ENCODE data around the gene PARD3B. TPM values are rescaled to one million over a fixed set of nuclear protein-coding genes. Genes with fewer than 3 reads are reported as not detected.

Gene PARD3B
- total and polyA plus RNA-seq, 2 of the 8 experiments (the other 6 are each of a cell fraction or from before 2014, with no cell fraction given) = 1.2 to 5.7 TPM

GRCh38 chr2:204779771-204780170, 234.5 kb downstream of the PARD3B start:
- Histone ChIP-seq H3K23ac (ENCODE audit: insufficient read length) (no peak overlapping the region), H2BK20ac (ENCODE audit: low read length) (no peak overlapping the region), H3K27me3 (replicated peaks in 1 of 4; ENCODE audit: control insufficient read depth in 3 of 4, extremely low read depth in 1 of 4, insufficient read depth in 3 of 4, low read length in 3 of 4) (no peaks in the 10 kb centered on the region), H3K4ac (replicated peaks; ENCODE audit: insufficient read length, low read depth, low read length) (no peak overlapping the region), H2BK15ac (ENCODE audit: low read length) (no peak overlapping the region), H4K20me1 (replicated peaks in 1 of 2; ENCODE audit: control insufficient read depth in 1 of 2, insufficient read depth in 2 of 2, low read length in 2 of 2) (no peaks in the 10 kb centered on the region), H3K18ac (ENCODE audit: extremely low read depth, low read length) (no peak overlapping the region), H3K36me3 (ENCODE audit: control insufficient read depth in 2 of 4, insufficient read depth in 4 of 4, low read length in 3 of 4) (no peaks in the 10 kb centered on the region; a peak in 1 of 8 replicates), H4K8ac (ENCODE audit: extremely low read depth, insufficient read depth, low read length) (no peak overlapping the region), H2BK5ac (ENCODE audit: low read depth, low read length) (no peak overlapping the region), H2AK5ac (ENCODE audit: low read depth, low read length) (no peak overlapping the region), H3K79me2 (ENCODE audit: control insufficient read depth in 1 of 2, insufficient read depth in 2 of 2, low read length in 2 of 2) (no peaks in the 10 kb centered on the region), H4K5ac (ENCODE audit: insufficient read length, low read depth, low read length) (no peak overlapping the region), H2AFZ (ENCODE audit: low read length) (no peak overlapping the region), H3K4me2 (ENCODE audit: insufficient read depth in 1 of 2, low read depth in 2 of 2, low read length in 2 of 2) (no peak overlapping the region), H3K9ac (replicated peaks in 1 of 4; ENCODE audit: extremely low read depth in 1 of 4, low read depth in 3 of 4, low read length in 3 of 4) (no peak overlapping the region), H3K23me2 (ENCODE audit: low read depth, low read length) (0 out of 2 replicates have a peak, but pooled peaks cover 2% of the 10 kb centered on the region), H3K4me3 (ENCODE audit: extremely low read depth in 1 of 4, insufficient read depth in 2 of 4, low read depth in 3 of 4, low read length in 4 of 4) (no peak overlapping the region), H2BK12ac (ENCODE audit: low read depth, low read length) (no peak overlapping the region), H3K56ac (replicated peaks; ENCODE audit: insufficient read length, low read depth, low read length) (no peak overlapping the region), H3K14ac (ENCODE audit: insufficient read length) (no peak overlapping the region), H3K4me1 (replicated peaks in 1 of 4; ENCODE audit: control insufficient read depth in 3 of 4, insufficient read depth in 4 of 4, low read length in 3 of 4) (no peaks in the 10 kb centered on the region), H2BK120ac (replicated peaks; ENCODE audit: low read depth, low read length) (no peak overlapping the region), H3K79me1 (ENCODE audit: low read depth, low read length) (no peaks in the 10 kb centered on the region), H3K27ac (ENCODE audit: low read depth, low read length) (no peak overlapping the region), H3K9me3 (ENCODE audit: insufficient read depth in 2 of 2, low read depth in 1 of 2, low read length in 1 of 2) (no peaks in the 10 kb centered on the region), H4K91ac (replicated peaks; ENCODE audit: insufficient read length, low read length) (no peak overlapping the region)
- TF ChIP-seq RNF2 (IDR thresholded peaks at IDR 0.05; ENCODE audit: borderline replicate concordance, low read depth, low read length, missing control alignments, poor library complexity, severe bottlenecking) = no peak
- CTCF ChIA-PET (ENCODE audit: partially characterized antibody) = interaction anchor here (1.1 kb wide), 1 partner anchor 15 kb away, joined by 3 read pairs; no protein-coding TSS in a partner anchor
- DNase-seq (ENCODE audit: low read depth in 1 of 2, low spot score in 2 of 2) (no peak), FAIRE-seq (no peak)
- POLR2A ChIA-PET (ENCODE audit: partially characterized antibody) = interaction anchor here (0.8 kb wide), 1 partner anchor 10 kb away, joined by 3 read pairs; no protein-coding TSS in a partner anchor

Measured in H1 (cell line).